GDM1 (cell line): Measurements from ENCODE around the gene PPARG.

ENCODE experiments used
- DNase-seq: peaks from one replicate; lab custom pipeline; 2025; lab: John Stamatoyannopoulos, UW

PPARG gene

DNA sequence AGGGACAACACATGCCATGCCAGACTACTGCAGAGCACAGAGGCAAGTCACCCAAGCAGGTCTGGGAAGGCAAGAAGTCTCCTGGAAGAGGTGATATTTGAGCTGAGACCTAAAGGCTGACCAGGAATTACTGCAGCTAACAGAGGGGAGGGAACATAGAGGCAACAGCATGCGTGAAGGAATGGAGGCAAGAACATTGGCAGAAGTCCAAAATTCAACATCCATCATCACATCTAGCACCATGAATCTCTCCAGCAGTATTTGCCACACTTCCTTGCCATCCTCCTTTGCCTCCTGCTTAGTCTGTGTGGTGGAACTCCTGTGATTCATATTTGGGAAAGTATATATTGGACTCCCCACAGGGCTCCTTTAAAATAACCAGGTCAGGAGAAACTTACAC is 194.5 kb downstream of the PPARG start:
- no peak for DNase-seq

- DNase-seq: no peak
Observed at GRCh38 chr3:12483872-12484197, 195.0 kb downstream of the PPARG start.
